WTC11 (cell line): ENCODE measurements around the gene ALOX12. TPM values are rescaled to one million over a fixed set of nuclear protein-coding genes. Genes with fewer than 3 reads are reported as not detected.

Experiments
- ATAC-seq: fragments of 200-7000 bp; cut with Tn5 transposase; 2 replicates; pipeline ENCODE4 v1.10.0; 2021; ENCODE audit warnings: mild to moderate bottlenecking, moderate library complexity
- CTCF ChIA-PET: fragments of 300-600 bp; sonication (Branson Sonifier 250); formaldehyde crosslinking; loops from one replicate; lab custom pipeline; 2021; ENCODE audit warnings: antibody characterized with exemption; lab: Charles Lee
- POLR2A ChIA-PET: fragments of 350-600 bp; sonication (Branson Sonifier 250); formaldehyde crosslinking; loops from one replicate; lab custom pipeline; 2021; ENCODE audit warnings: antibody characterized with exemption; lab: Charles Lee
- DNase-seq: peaks from one replicate; pipeline ENCODE4 v3.0.0; 2021; ENCODE audit warnings: low spot score
- H3K27ac Mint-ChIP-seq: 2 replicates; pipeline ENCODE4 v1.8.0; 2021; ENCODE audit warnings: mixed read lengths
- H3K27me3 Mint-ChIP-seq: 2 replicates; pipeline ENCODE4 v1.8.0; 2021; ENCODE audit warnings: low read depth, mild to moderate bottlenecking, moderate library complexity, mixed read lengths
- H3K36me3 Mint-ChIP-seq: 2 replicates; pipeline ENCODE4 v1.8.0; 2021; ENCODE audit warnings: mixed read lengths
- H3K4me1 Mint-ChIP-seq: 2 replicates; pipeline ENCODE4 v1.8.0; 2022; ENCODE audit warnings: mixed read lengths
- H3K4me3 Mint-ChIP-seq: 2 replicates; pipeline ENCODE4 v1.8.0; 2021; ENCODE audit warnings: mild to moderate bottlenecking, moderate library complexity, mixed read lengths
- H3K9me3 Mint-ChIP-seq: 2 replicates; pipeline ENCODE4 v1.8.0; 2021; ENCODE audit warnings: mixed read lengths
- ATF1 ChIP-seq: sonication (generic); formaldehyde crosslinking; IDR thresholded peaks from 2 replicates; pipeline ENCODE4 v1.8.1; 2023; ENCODE audit warnings: mild to moderate bottlenecking, moderate library complexity, missing genetic modification reagents
- CBFB ChIP-seq: sonication (generic); formaldehyde crosslinking; IDR thresholded peaks from 2 replicates; pipeline ENCODE4 v1.8.1; 2022; ENCODE audit warnings: mild to moderate bottlenecking, low read depth, missing genetic modification reagents
- EMX1 ChIP-seq: fragments of 250-450 bp; sonication (Bioruptor Pico); IDR thresholded peaks from 2 replicates; pipeline ENCODE4 v1.8.0; 2021; ENCODE audit warnings: mild to moderate bottlenecking
- ETV6 ChIP-seq: sonication (generic); formaldehyde crosslinking; IDR thresholded peaks from 2 replicates; pipeline ENCODE4 v1.8.1; 2022; ENCODE audit warnings: mild to moderate bottlenecking, missing genetic modification reagents
- FOXP1 ChIP-seq: sonication (generic); formaldehyde crosslinking; IDR thresholded peaks from 2 replicates; pipeline ENCODE4 v1.8.0; 2022; ENCODE audit warnings: missing genetic modification reagents, mild to moderate bottlenecking, moderate library complexity, borderline replicate concordance
- NFYB ChIP-seq: sonication (generic); formaldehyde crosslinking; conservative IDR thresholded peaks from 2 replicates; pipeline ENCODE4 v1.8.0; 2022; ENCODE audit warnings: low read depth, missing genetic modification reagents
- NR3C1 ChIP-seq: sonication (generic); formaldehyde crosslinking; conservative IDR thresholded peaks from 2 replicates; pipeline ENCODE4 v1.8.1; 2023; ENCODE audit warnings: low read depth, mild to moderate bottlenecking, missing genetic modification reagents
- RELA ChIP-seq: sonication (generic); formaldehyde crosslinking; IDR thresholded peaks from 2 replicates; pipeline ENCODE4 v1.8.1; 2022; ENCODE audit warnings: missing genetic modification reagents, mild to moderate bottlenecking, borderline replicate concordance
- TEAD4 ChIP-seq: sonication (generic); formaldehyde crosslinking; IDR thresholded peaks from 2 replicates; pipeline ENCODE4 v1.8.0; 2022; ENCODE audit warnings: mild to moderate bottlenecking, missing genetic modification reagents
- ZNF423 ChIP-seq: fragments of 250-450 bp; sonication (Bioruptor Pico); IDR thresholded peaks from 2 replicates; pipeline ENCODE4 v2.1.2; 2022; ENCODE audit warnings: mild to moderate bottlenecking, moderate library complexity
- total RNA-seq: library from RNA; stranded (reverse); gene quantifications from 3 replicates; pipeline ENCODE4 v1.2.3, GENCODE V29; 2021
- TF ChIP-seq, protein P1 (sequence below): sonication (generic); formaldehyde crosslinking; IDR thresholded peaks from 2 replicates; pipeline ENCODE4 v1.8.1; 2023; ENCODE audit warnings: mild to moderate bottlenecking, missing genetic modification reagents
- TF ChIP-seq, protein P2 (sequence below): sonication (generic); formaldehyde crosslinking; IDR thresholded peaks from 2 replicates; pipeline ENCODE4 v1.8.1; 2022; ENCODE audit warnings: mild to moderate bottlenecking, moderate library complexity, missing genetic modification reagents
- TF ChIP-seq, protein P3 (sequence below): fragments of 250-450 bp; sonication (Bioruptor Pico); IDR thresholded peaks from 2 replicates; pipeline ENCODE4 v1.9.0; 2021; ENCODE audit warnings: mild to moderate bottlenecking
- TF ChIP-seq, protein P4 (sequence below): sonication (generic); formaldehyde crosslinking; IDR thresholded peaks from 2 replicates; pipeline ENCODE4 v1.8.1; 2023; ENCODE audit warnings: mild to moderate bottlenecking, missing genetic modification reagents, borderline replicate concordance
- TF ChIP-seq, protein P5 (sequence below): sonication (generic); formaldehyde crosslinking; IDR thresholded peaks from 2 replicates; pipeline ENCODE4 v1.8.0; 2023; ENCODE audit warnings: missing genetic modification reagents, mild to moderate bottlenecking, borderline replicate concordance

The ALOX12 gene
- total RNA-seq, 1 experiment from 2014 or later = 1.9 TPM

- Mint-ChIP-seq H3K27me3 (peaks cover 49% of the 10 kb centered on the region), H3K4me1 (peaks cover 41% of the 10 kb centered on the region), H3K27ac (no peak overlapping the region), H3K36me3 (peaks cover 18% of the 10 kb centered on the region), H3K4me3 (no peak overlapping the region), H3K9me3 (no peaks in the 10 kb centered on the region)
- TF ChIP-seq, protein P1, sequence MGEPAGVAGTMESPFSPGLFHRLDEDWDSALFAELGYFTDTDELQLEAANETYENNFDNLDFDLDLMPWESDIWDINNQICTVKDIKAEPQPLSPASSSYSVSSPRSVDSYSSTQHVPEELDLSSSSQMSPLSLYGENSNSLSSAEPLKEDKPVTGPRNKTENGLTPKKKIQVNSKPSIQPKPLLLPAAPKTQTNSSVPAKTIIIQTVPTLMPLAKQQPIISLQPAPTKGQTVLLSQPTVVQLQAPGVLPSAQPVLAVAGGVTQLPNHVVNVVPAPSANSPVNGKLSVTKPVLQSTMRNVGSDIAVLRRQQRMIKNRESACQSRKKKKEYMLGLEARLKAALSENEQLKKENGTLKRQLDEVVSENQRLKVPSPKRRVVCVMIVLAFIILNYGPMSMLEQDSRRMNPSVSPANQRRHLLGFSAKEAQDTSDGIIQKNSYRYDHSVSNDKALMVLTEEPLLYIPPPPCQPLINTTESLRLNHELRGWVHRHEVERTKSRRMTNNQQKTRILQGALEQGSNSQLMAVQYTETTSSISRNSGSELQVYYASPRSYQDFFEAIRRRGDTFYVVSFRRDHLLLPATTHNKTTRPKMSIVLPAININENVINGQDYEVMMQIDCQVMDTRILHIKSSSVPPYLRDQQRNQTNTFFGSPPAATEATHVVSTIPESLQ (CRISPR knock-in tag) = no peak
- TF ChIP-seq TEAD4 (CRISPR knock-in tag) (no peak), EMX1 (CRISPR knock-in tag) (no peak), RELA (CRISPR knock-in tag) (no peak), FOXP1 (CRISPR knock-in tag) (no peak), NR3C1 (no peak), ZNF423 (CRISPR knock-in tag) (no peak), CBFB (no peak), NFYB (CRISPR knock-in tag) (no peak), ATF1 (no peak), ETV6 (CRISPR knock-in tag) (no peak)
- TF ChIP-seq, protein P2, sequence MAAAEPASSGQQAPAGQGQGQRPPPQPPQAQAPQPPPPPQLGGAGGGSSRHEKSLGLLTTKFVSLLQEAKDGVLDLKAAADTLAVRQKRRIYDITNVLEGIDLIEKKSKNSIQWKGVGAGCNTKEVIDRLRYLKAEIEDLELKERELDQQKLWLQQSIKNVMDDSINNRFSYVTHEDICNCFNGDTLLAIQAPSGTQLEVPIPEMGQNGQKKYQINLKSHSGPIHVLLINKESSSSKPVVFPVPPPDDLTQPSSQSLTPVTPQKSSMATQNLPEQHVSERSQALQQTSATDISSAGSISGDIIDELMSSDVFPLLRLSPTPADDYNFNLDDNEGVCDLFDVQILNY (CRISPR knock-in tag) = no peak
- TF ChIP-seq, protein P3, sequence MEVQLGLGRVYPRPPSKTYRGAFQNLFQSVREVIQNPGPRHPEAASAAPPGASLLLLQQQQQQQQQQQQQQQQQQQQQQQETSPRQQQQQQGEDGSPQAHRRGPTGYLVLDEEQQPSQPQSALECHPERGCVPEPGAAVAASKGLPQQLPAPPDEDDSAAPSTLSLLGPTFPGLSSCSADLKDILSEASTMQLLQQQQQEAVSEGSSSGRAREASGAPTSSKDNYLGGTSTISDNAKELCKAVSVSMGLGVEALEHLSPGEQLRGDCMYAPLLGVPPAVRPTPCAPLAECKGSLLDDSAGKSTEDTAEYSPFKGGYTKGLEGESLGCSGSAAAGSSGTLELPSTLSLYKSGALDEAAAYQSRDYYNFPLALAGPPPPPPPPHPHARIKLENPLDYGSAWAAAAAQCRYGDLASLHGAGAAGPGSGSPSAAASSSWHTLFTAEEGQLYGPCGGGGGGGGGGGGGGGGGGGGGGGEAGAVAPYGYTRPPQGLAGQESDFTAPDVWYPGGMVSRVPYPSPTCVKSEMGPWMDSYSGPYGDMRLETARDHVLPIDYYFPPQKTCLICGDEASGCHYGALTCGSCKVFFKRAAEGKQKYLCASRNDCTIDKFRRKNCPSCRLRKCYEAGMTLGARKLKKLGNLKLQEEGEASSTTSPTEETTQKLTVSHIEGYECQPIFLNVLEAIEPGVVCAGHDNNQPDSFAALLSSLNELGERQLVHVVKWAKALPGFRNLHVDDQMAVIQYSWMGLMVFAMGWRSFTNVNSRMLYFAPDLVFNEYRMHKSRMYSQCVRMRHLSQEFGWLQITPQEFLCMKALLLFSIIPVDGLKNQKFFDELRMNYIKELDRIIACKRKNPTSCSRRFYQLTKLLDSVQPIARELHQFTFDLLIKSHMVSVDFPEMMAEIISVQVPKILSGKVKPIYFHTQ (CRISPR knock-in tag) = no peak
- TF ChIP-seq, protein P4, sequence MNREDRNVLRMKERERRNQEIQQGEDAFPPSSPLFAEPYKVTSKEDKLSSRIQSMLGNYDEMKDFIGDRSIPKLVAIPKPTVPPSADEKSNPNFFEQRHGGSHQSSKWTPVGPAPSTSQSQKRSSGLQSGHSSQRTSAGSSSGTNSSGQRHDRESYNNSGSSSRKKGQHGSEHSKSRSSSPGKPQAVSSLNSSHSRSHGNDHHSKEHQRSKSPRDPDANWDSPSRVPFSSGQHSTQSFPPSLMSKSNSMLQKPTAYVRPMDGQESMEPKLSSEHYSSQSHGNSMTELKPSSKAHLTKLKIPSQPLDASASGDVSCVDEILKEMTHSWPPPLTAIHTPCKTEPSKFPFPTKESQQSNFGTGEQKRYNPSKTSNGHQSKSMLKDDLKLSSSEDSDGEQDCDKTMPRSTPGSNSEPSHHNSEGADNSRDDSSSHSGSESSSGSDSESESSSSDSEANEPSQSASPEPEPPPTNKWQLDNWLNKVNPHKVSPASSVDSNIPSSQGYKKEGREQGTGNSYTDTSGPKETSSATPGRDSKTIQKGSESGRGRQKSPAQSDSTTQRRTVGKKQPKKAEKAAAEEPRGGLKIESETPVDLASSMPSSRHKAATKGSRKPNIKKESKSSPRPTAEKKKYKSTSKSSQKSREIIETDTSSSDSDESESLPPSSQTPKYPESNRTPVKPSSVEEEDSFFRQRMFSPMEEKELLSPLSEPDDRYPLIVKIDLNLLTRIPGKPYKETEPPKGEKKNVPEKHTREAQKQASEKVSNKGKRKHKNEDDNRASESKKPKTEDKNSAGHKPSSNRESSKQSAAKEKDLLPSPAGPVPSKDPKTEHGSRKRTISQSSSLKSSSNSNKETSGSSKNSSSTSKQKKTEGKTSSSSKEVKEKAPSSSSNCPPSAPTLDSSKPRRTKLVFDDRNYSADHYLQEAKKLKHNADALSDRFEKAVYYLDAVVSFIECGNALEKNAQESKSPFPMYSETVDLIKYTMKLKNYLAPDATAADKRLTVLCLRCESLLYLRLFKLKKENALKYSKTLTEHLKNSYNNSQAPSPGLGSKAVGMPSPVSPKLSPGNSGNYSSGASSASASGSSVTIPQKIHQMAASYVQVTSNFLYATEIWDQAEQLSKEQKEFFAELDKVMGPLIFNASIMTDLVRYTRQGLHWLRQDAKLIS (CRISPR knock-in tag) = no peak
- TF ChIP-seq, protein P5, sequence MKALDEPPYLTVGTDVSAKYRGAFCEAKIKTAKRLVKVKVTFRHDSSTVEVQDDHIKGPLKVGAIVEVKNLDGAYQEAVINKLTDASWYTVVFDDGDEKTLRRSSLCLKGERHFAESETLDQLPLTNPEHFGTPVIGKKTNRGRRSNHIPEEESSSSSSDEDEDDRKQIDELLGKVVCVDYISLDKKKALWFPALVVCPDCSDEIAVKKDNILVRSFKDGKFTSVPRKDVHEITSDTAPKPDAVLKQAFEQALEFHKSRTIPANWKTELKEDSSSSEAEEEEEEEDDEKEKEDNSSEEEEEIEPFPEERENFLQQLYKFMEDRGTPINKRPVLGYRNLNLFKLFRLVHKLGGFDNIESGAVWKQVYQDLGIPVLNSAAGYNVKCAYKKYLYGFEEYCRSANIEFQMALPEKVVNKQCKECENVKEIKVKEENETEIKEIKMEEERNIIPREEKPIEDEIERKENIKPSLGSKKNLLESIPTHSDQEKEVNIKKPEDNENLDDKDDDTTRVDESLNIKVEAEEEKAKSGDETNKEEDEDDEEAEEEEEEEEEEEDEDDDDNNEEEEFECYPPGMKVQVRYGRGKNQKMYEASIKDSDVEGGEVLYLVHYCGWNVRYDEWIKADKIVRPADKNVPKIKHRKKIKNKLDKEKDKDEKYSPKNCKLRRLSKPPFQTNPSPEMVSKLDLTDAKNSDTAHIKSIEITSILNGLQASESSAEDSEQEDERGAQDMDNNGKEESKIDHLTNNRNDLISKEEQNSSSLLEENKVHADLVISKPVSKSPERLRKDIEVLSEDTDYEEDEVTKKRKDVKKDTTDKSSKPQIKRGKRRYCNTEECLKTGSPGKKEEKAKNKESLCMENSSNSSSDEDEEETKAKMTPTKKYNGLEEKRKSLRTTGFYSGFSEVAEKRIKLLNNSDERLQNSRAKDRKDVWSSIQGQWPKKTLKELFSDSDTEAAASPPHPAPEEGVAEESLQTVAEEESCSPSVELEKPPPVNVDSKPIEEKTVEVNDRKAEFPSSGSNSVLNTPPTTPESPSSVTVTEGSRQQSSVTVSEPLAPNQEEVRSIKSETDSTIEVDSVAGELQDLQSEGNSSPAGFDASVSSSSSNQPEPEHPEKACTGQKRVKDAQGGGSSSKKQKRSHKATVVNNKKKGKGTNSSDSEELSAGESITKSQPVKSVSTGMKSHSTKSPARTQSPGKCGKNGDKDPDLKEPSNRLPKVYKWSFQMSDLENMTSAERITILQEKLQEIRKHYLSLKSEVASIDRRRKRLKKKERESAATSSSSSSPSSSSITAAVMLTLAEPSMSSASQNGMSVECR = no peak
- DNase-seq (no peak), ATAC-seq (no peak)
- ChIA-PET POLR2A (interaction anchor here (0.8 to 1.5 kb wide), 2 partner anchors 11 to 18 kb away, joined by 3 to 10 read pairs; partner anchors contain the start of gene SLC16A13), CTCF (interaction anchor here (0.8 to 3.2 kb wide), 10 partner anchors 11 to 171 kb away, joined by 3 to 34 read pairs (median 5); partner anchors contain the start of gene SLC16A13)
Measured at GRCh38 chr17:7024402-7024785, 28.5 kb downstream of the ALOX12 start.
